Mammary microvascular endothelial cell (primary cell): Measurements from ENCODE around the gene BMP8A. TPM values are rescaled to one million over a fixed set of nuclear protein-coding genes. Genes with fewer than 3 reads are reported as not detected.

Experiments
- total RNA-seq: library from RNA; depleted of rRNA; stranded (reverse); fragments of >200 nt; gene quantifications from 2 replicates; pipeline ENCODE4 v1.2.3, GENCODE V29; 2015

BMP8A gene, protein sequence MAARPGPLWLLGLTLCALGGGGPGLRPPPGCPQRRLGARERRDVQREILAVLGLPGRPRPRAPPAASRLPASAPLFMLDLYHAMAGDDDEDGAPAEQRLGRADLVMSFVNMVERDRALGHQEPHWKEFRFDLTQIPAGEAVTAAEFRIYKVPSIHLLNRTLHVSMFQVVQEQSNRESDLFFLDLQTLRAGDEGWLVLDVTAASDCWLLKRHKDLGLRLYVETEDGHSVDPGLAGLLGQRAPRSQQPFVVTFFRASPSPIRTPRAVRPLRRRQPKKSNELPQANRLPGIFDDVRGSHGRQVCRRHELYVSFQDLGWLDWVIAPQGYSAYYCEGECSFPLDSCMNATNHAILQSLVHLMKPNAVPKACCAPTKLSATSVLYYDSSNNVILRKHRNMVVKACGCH
- total RNA-seq, result not detected in 2 replicates

DNA sequence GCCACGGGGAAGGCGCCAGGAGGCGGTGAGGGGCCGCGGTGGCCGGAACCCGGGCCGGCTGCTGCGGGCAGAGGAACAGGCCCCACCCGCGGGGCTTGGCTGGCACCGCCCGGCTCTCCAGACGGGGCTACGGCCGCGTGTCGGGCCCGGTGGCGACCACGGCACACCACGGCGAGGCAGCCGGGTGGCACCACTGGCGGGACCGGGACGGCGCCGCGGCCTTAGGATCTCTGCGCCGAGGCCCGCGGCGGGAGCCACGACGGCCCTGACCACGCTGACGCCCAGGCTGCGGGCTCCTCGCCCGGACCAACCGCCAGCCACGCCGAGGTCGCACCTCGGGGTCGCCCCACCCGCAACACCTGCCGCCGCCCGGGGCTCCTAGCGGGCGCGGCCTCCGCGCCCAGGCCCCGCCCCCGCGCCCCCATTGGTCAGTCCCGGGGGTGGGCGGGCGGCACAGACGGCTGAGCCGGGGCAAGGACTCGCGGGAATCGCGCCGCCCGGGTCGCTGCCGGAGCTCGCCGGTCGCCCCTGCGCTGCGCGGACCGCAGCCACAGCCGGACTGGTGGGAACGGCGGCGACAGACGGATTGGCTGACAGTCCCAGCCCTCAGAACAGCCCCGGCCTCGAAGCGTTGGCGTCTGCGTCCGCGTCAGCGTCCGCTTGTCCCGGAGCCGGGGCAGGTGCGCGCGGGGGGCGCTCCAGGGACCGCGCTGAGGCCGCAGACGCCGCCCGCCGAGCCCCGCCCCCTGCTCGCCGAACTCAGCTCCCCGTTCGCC is at the start of gene BMP8A:
Gene BMP8A (plus strand): TSS at position 491 of the 776 bp plus-strand sequence. CDS start 356 bp downstream, outside the sequence.

Other genes starting within 250 kb of the BMP8A start
- 136 and 177 TPM in 2 replicates for gene PABPC4, start 85.2 kb downstream of the BMP8A start, total RNA-seq
- 0.05 and 0.07 TPM in 2 replicates for gene HEYL, start 148.0 kb downstream of the BMP8A start, total RNA-seq
- gene NT5C1A, start 180.5 kb downstream of the BMP8A start, total RNA-seq, result not detected in 2 replicates
- gene HPCAL4, start 199.8 kb downstream of the BMP8A start, total RNA-seq, result not detected in 2 replicates
- 40.9 and 42.3 TPM in 2 replicates for gene PPIE, start 247.2 kb downstream of the BMP8A start, total RNA-seq